ENCODE data around the gene RABEP1.

DNA sequence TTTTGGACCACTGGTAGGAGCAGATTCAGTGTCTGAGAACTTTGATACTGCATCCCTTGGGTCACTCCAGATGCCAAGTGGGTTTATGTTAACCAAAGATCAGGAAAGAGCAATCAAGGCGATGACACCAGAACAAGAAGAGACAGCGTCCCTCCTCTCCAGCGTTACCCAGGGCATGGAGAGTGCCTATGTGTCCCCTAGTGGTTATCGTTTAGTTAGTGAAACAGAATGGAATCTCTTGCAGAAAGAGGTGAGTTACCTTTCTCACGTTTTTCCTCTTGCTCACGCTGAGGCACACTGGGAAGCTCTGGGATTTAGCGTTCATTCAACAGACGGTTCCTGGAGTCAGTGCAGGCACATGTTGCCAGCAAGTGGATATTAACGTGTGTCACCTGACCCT is 79.3 kb downstream of the RABEP1 start:
- TF ChIP-seq EZH2 (IDR thresholded peaks at IDR 0.05) = no peak
- TF ChIP-seq POLR2AphosphoS5 (IDR thresholded peaks at IDR 0.05; ENCODE audit: borderline replicate concordance, low read depth, low read length) = no peak
